OCI-M2 (cell line): ENCODE measurements around the gene CBFA2T3.

Source experiments
- DNase-seq: peaks from one replicate; lab custom pipeline; 2025; ENCODE audit not compliant: unreplicated experiment; lab: John Stamatoyannopoulos, UW

The CBFA2T3 gene

GRCh38 chr16:88940862-88941817 lies 35.9 kb downstream of the CBFA2T3 start:
- no peak for DNase-seq

DNA sequence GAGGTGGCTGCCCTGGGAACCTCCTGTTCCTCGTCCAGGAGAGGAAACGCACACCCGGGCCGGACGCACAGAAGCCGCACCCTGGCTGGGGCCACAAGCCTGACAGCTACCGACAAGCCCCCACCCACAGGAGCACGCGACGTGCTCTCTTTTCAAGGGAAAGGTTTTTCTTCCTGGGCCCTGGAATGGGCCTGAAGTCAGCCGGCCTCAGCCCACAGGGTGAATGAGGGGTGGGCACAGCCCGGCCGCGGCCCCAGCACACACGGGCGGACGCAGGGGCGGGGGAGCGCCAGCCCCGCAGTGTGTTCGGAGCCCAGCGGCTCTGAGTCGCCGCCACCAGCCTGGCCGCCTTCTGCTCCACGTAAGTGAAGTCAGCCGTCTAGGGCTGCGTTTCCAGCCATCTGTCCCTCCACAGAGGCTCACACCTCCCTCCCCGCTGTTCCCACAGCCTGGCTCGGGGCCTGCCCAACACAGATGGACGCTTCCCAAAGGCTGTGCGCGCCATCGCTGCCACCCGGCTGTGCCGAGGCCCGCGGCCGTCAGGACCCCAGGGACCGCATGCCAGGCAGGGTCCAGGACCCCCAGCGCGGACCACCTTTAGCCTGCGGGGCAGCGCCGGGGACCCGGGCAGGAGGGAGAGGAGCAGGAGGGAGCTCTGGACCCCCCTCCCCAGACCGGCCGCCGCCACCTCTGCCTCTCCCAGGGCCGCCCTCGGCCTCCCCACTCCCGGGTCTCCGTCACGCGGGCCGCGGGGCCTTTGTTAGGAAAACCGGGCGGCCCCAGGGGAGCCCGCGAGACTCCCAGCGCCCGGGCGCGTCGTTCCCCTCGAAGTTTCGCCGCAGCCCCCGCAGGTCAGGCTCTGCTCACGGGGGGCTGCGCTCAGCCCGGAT lies 36.8 kb downstream of the CBFA2T3 start:
- no peak for DNase-seq

DNA sequence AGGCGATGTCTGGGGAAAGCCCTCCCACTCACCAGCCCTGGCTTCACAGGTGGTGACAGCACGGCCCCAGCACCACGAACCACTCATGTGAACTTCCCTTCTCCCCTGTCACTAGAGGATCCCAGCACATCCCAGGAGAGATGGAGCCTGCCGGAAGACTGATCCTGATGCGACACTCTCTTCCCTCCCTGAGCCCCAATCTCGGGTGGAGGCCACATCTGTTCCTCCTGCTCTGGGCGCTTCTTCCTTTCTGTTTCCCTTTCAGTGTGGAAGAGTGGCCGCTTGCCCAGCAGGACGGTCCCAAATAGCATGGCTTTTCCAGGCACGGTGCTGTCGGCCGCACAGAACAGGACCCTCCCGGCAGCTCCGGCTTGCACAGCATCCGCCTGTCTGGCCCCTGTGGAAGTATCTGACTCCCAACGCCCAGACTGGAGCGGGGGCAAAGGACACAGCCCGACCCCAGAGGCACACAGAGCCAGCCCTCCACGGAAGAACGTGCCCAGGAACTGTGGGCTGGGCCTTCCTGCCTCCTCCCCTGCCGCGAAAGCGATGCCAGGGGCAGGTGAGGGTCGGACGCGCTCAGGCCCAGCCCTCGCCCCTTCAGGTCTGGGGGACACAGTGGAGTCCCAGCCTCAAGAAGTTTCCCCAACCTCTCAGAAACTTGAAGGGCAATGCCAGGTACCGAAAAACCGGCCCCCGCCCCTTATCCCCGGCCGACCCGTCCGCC lies 37.6 kb downstream of the CBFA2T3 start:
- no peak for DNase-seq

GRCh38 chr16:88938777-88939244 lies 38.2 kb downstream of the CBFA2T3 start:
- no peak for DNase-seq

DNA sequence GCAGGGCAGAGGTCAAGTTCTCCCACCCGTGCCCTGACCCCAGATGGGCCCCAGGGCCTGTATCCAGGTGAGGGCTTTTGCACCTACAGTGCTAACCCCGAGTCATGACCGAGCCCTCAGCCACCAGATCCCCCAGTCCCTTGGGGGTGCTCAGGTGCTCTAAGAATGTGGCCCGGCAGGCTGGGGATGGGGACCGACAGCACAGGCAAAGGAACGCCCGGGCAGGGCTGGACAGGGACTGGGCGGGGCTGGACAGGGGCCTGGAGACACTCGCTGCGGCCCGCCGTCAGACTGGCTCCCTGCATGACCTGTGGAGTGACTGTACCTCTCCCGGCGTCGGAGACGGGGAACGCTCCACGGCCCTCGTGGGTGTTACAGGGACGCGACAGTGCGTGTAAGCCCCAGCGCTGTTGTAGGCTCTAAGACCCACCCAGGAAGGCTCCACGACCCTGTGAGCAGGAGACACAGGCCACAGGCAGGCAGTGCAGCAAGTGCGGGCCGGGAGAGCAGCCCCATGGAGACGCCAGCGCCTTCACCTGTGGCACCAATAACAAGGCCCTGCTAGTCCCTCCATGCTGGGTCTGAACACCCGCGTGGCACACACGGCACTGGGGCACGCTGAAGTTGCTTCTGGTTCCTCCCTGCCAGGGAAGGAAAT lies 38.8 kb downstream of the CBFA2T3 start:
- no peak for DNase-seq

GRCh38 chr16:88937206-88937621 lies 39.8 kb downstream of the CBFA2T3 start:
- DNase-seq, result no peak

DNA sequence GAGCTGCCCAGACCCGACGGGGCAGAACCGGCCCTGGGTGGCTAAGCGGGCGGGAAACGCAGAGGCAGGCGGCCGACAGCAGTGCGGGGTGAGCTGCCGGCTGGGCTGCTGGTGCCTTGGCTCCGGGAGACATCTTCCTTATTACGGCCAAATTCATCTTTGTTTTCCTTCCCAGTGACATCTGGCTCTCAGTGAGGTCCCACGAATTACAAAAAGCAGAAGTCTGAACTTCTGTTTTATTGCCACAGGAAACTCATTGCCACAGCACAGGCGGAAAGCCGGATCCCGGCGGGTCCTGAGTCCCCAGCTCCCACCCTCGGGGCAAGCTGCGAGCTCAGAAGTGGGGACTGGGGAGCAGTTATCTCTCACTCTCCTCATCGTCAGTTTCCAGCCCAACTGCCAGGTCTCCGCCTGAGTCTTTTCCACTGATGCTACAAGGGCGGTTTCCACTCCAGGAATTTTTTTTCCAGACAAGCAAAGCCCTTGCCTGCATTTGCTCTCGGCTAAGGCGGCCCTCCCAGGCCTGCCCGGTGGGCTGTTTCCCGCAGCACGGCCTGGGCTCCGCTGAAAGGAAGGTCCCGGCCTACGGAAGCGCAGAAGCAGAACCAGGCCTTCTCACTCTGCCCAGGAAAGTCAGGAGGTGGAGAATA lies 40.3 kb downstream of the CBFA2T3 start:
- DNase-seq, result no peak

- no peak for DNase-seq
Observed at GRCh38 chr16:88936008-88936555, 40.9 kb downstream of the CBFA2T3 start.

DNA sequence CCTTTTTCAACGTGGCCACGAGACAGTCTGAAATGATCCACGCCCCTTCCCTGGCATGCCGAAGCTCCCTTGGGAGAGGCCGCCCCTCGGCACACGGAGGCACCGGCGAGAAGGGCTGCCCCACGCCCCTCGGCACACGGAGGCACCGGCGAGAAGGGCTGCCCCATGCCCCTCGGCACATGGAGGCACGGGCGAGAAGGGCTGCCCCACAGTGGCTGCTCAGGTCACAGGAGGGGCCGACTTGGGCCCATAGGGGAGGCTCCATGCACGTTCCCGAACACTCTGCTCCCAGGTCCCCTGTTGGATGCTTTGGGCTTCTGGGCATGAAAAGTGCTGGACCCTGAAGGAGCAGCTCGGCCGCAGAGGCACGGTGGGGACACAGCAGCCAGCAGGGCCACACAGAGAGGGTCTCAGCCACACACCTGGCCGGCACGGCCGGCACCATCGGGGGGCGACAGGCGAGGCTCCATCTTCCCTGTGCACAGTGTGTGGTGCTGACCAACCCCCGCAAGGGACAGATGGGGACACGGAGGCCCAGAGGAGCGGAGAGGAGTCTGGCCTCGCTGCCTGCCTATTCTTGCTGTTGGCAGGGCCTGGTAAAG lies 42.8 kb downstream of the CBFA2T3 start:
- DNase-seq, result no peak

DNA sequence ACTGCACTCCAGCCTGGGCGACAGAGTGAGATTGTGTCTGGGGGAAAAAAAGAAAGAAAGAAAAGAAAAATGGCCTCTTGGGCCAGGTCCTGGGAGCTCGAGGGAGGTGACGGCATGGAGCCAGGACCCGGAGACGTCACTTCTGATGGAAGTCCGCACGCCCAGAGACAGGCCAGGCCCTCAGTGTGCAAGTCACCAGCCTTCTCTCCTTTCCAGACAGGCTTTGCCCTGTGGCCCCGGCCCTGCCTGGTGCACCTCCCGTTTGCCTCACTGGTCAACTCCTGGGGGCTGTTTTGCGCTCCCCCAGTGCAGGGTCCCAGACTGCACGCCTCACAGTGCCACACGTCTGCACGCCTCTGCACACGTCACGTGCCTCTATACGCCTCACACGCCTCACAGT lies 44.1 kb downstream of the CBFA2T3 start:
- DNase-seq, result no peak

DNA sequence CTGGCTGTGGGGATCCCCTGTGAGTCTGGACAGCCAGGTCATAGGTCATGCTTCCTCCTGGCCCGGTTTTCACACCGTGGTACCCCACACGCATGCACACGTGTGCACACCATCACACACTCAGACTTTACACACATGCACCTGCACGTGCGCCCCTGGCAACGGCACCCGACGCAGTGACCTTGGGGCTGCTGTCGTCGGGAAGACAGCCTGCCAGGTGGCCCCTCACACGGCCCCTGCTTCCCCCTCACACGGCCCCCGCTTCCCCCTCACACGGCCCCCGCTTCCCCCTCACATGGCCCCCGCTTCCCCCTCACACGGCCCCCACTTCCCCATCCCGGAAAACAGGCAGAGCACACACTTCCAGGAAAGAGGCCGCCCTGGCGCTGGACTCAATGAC lies 45.1 kb downstream of the CBFA2T3 start:
- DNase-seq, result no peak

- no peak for DNase-seq
Observed at GRCh38 chr16:88931373-88931900, 45.6 kb downstream of the CBFA2T3 start.

DNA sequence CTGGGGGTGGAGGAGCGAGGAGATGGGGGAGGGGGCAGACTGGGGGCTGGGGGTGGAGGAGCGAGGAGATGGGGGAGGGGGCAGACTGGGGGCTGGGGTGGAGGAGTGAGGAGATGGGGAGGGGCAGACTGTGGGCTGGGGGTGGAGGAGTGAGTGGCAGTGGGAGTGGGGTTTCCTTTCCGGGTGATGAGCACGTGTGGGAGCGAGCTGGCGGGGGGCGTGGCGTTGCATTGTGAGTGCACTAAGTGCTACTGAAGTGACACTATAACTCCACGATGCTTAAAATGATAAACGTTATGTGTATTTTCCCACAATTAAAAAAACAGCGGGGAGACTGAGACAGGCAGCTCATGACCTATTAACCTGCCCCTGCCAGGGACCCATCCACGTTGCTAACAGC lies 46.3 kb downstream of the CBFA2T3 start:
- DNase-seq, result no peak

- no peak for DNase-seq
Observed at GRCh38 chr16:88929091-88929445, 47.9 kb downstream of the CBFA2T3 start.

- DNase-seq, result no peak
Observed at GRCh38 chr16:88928405-88929090, 48.5 kb downstream of the CBFA2T3 start.

DNA sequence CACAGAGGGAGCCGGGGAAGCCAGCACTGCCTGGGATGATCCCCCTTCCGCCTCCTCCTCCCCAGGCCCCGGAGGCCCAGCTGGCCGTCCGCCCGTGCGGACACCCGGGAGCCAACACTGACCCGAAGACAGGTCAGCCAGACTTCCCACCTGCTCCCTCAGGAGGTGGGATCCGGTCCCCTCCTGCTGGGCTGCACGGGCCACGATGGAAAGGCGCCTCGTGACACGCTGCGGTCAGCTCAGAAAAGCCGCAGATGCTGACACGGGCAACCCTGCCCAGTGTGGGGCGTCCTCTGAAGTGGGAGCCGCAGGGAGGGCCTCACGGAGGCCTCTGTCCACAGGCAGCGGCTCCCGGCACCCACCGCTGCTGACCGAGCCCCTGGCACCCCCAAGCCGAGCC lies 49.3 kb downstream of the CBFA2T3 start:
- DNase-seq, result no peak

GRCh38 chr16:88927010-88927409 lies 50.0 kb downstream of the CBFA2T3 start:
- DNase-seq, result no peak

DNA sequence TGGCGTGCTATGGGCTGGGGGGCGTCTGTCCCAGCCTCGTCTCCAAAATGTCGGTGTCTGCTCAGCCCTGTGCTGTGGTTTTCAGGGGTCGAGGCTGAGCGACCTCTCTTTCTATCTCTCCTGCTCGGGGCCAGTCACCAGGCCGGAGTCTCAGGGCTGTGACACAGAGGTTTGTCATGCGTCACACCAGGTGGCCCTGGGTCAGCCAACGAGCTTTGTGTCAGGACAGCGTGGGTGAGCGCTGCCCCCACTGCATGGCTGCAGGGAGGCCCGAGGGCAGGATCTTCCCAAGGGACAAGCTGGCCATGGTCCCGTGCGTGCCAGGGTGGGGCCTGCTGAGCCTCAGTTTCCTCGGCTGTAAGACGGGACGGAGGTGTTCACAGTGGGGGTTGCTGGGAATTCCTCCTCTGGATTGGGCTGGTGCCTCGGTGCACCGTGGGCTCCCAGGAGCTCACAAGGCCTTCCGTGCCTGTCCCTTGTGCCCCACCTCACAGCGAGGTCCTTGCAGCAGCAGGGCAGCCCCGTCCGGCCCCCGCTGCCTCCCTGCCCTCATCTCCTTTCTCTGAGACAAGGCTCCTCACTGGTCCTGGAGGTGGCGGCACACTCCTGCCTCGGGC lies 50.5 kb downstream of the CBFA2T3 start:
- no peak for DNase-seq
